Activated CD8-positive, alpha-beta memory T cell treated with anti-CD3 and anti-CD28 coated beads for 36 hours (primary cell): ENCODE measurements around the gene STAU1. TPM values are rescaled to one million over a fixed set of nuclear protein-coding genes. Genes with fewer than 3 reads are reported as not detected.
"Not testable (repeated sequence)": the region's sequence is repeated elsewhere in the genome, so short reads cannot be mapped to it uniquely, and the experiment has no call there.

Experiments used
- CTCF ChIA-PET: fragments of 350-600 bp; sonication (Branson Sonifier 250); formaldehyde crosslinking; loops from one replicate; lab custom pipeline; 2021; ENCODE audit warnings: antibody characterized with exemption; lab: Charles Lee
- POLR2A ChIA-PET: fragments of 350-600 bp; sonication (Branson Sonifier 250); formaldehyde crosslinking; loops from one replicate; lab custom pipeline; 2021; ENCODE audit warnings: antibody characterized with exemption; lab: Charles Lee
- total RNA-seq, 2 experiments: library from RNA; stranded (reverse); gene quantifications; one replicate each; pipeline ENCODE4 v1.2.3, GENCODE V29; 2021

The STAU1 gene
- total RNA-seq, 2 experiments from 2014 or later: 76.4 to 77.5 TPM

DNA sequence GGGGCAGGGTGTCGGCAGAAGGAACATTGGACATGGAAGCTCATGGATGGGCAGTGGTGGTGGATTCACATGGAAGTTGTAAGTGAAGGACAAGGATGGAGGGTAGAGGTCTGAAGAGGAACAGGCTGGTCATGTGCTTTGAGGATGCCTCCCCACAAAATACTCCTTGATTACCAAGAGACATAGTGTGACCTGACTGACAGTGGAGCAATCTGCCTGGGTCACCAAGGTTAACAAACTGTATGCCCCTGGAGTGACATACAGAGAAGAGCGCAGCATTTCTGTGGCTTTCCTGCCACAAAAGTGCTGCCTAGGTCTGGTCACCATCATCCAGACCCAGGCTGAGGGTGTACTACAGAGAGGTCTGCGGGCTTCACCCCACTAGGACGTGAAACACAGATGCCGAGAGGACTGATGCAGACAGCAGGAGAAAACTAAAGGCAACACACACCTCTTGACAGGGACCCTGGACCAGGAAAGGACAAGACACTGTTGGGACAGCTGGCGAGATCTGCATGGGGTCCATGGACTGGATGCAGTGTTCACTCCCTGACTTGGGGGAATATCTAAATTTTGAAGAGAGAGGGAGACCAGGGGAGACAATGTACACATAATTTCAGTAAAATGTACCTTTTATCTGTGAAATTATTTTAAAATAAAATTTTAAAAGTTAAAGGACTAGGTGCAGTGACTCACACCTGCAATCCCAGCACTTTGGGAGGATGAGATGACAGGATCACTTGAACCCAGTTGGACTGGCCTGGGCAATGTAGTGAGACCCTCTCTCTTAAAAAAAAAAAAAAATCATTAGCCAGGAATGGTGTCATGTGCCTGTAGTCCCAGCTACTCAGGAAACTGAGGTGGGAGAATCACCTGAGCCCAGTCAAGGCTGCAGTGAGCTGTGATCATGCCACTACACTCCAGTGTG lies 77.1 kb downstream of the STAU1 start:
- ChIA-PET CTCF (no interaction called here), POLR2A (no interaction called here)

DNA sequence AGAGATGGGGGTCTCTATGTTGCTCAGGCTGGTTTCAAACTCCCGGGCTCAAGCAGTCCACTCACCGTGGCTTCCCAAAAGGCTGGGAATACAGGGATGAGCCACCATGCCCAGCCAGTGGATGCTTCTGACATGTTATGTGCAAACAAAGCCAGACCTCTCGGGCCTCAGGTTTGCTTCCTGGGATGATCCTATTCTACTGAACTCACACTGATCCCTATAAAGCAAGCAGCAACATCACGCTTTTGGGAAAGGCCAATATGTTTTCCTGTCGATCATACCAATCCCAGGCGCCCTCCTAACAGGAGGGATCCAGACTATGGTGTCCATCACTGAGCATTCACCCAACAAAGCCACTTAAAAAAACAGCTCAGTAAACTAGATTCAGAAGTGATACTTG lies 81.8 kb downstream of the STAU1 start:
- CTCF ChIA-PET: no interaction called here
- POLR2A ChIA-PET: no interaction called here

DNA sequence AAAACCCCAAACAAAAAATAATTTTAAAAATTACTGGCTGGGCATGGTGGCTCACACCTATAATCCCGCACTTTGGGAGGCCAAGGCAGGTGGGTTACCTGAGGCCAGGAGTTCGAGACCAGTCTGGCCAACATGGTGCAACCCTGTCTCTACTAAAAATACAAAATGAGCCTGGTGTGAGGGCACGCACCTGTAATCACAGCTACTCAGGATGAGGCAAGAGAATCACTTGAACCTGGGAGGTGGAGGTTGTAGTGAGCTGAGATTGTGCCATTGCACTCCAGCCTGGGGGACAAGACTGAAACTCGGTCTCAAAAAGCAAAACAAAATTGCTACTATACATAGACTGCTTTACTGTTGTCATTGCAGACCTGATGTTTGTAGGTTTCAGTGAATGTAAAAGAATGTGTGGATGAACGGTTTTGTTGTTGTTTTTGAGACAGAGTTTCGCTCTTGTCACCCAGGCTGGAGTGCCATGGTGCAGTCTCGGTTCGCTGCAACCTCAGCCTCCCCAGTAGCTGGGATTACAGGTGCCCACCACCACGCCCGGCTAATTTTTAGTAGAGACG lies 83.1 kb downstream of the STAU1 start:
- POLR2A ChIA-PET, CTCF ChIA-PET: not testable (repeated sequence)

DNA sequence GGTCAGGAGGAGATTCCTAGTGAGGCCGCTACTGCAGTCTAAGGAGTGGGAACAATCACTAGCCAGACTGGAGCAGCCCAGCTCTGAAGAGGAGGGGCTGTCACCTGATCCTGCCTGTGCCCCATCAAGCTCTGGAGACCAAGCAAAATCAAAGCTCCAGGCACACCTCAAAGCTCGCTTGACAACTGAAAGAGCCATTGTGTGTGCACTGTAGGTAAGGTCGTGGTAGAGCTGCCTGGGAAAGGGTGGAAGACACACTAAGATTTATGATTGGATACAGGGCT lies 83.8 kb downstream of the STAU1 start:
- ChIA-PET CTCF (interaction anchor here (1.0 kb wide), 1 partner anchor 23 kb away, joined by 3 read pairs; no protein-coding TSS in a partner anchor), POLR2A (no interaction called here)

DNA sequence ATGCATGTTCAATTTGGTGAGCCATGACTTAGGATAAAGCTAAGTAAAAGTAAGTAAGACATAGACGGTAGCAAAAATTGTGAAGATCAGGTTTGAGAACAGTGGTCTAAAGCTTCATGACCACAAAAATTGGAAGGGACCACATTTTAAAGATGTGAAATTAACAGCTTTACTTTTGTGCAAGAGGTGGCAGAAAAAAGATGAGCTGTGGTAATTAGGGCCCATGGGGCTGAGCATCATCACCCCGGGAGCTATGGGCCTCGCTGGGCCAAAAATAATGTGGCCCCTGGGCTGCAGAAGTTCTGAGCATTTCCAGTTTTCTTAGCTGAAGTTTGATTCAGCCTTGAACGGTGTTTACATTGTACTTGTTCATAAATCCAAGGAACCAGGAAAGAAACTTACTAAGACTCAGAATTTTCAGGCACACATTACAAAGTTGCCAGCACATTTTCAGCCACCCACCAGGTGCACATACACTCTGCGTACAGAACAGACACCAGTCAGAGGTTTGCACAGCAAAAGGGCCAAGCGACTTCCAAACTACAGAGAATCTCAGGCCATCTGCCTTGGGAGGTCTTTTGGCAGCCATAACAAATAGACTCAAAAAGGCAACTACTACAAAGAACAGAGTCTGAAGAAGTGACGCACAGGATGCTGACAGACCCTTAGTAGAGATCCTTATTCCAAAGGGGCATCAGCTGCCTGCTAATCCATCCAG lies 84.3 kb downstream of the STAU1 start:
- POLR2A ChIA-PET: no interaction called here
- CTCF ChIA-PET: interaction anchor here (1.0 kb wide), 1 partner anchor 23 kb away, joined by 3 read pairs; no protein-coding TSS in a partner anchor

DNA sequence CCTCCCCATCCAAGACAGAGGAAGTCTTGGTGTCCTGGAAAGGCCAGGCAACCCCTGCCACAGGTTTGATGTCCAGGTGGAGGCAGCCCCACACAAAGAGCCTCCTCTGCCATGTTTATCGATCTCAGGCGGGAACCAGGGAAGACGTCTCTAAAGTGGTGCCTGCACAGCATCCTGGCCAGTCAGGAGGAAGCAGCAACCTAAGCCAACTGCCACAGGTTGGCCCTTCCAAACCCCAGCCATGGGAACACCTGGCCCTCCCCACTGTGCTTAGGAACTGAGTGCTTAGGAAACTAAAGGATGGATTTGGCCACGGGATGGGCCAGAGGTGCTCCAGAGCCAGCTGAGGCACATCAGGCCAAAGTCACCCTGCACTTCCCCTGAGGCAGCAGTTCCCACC lies 85.1 kb downstream of the STAU1 start:
- ChIA-PET POLR2A (no interaction called here), CTCF (no interaction called here)

DNA sequence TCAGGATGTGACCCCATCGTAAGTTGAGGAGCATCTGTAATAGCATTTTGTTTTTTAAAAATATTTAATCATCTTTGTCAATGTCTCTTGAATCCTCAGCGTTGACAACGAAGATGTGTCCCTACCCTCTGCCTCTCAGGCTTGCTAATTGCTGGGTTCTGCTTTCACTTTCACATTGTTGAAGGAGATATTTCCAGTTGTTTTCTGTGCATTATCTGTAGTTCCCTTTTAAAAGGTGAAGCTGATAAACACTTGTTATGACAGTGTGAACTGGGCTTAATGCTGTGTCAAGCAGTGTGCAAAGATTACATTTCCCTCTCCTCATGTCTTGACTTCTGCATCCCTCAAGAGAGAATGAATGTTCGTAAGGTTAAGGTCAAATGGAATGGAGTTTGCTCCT lies 87.2 kb downstream of the STAU1 start:
- POLR2A ChIA-PET: no interaction called here
- CTCF ChIA-PET: interaction anchor here (0.5 to 1.6 kb wide), 2 partner anchors 28 to 83 kb away, joined by 3 read pairs; no protein-coding TSS in a partner anchor

DNA sequence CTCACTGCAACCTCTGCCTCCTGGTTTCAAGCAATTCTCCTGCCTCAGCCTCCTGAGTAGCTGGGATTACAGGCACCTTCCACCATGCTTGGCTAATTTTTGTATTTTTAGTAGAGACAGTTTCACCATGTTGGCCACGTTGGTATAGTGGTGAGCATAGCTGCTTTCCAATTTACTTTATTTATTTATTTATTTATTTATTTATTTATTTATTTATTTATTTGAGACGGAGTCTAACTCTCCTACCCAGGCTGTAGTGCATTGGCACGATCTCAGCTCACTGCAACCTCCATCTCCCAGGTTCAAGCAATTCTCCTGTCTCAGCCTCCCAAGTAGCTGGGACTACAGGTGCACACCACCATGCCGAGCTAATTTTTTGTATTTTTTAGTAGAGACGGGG lies 87.8 kb downstream of the STAU1 start:
- POLR2A ChIA-PET: not testable (repeated sequence)
- CTCF ChIA-PET: interaction anchor here (1.6 kb wide), 1 partner anchor 27 kb away, joined by 3 read pairs; no protein-coding TSS in a partner anchor

DNA sequence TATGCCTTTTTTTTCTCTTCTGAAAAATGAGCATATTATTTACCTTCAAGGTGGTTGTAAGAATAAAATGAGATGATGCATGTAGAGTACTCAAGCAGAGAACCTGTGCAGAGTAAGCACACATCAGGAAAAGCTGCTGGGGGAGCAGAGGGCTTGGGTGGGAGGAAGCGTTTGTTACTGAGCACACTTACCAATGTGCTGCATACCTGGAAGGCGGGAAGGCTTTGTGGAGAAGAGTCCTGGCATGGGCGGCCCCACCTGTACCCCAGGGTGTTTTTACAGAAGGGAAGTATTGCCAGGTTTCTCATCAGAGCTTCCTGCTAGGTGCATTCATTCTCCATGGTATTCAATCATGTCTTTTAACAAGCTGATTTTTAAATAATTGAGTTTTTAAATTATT lies 89.1 kb downstream of the STAU1 start:
- ChIA-PET CTCF (no interaction called here), POLR2A (interaction anchor here (0.8 kb wide), 1 partner anchor 173 kb away, joined by 3 read pairs; no protein-coding TSS in a partner anchor)

DNA sequence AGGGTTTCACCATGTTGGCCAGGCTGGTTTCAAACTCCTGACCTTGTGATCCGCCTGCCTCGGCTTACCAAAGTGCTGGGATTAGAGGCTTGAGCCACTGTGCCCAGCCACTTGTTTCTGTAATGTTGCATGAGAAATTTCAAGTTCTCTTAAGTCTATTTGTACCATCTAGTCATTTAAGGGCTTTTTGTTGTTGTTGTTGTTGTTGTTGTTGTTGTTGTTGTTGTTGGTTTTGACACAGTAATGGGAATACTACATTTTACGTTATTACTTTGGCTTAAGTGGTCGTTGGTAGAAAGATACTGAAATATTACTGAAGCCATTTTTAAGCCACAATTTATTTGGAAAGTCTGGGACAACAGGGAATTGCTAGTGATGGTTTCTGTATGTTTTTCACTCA lies 90.0 kb downstream of the STAU1 start:
- CTCF ChIA-PET: interaction anchor here (1.6 kb wide), 1 partner anchor 118 kb away, joined by 9 read pairs; no protein-coding TSS in a partner anchor
- POLR2A ChIA-PET: no interaction called here

DNA sequence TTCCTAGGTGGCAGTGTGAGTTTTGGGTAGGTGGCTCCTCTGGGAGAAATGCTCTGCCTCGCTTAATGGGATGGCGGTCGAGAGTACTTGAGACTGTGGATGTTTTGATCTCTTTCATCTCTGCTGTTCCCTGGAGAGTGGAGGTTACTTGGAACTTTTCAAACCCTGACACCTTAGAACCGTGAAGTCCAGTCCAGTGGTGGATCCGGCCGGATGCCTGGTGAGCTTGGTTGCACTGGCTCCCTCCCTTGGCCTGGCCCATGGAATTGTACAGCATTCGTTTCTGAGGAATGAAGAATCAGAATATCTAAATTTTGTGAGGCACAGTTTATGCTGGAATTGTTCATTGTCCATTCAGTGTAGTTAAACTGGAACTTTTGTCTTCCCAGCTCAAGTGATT lies 91.0 kb downstream of the STAU1 start:
- CTCF ChIA-PET: interaction anchor here (1.6 kb wide), 1 partner anchor 119 kb away, joined by 9 read pairs; no protein-coding TSS in a partner anchor
- POLR2A ChIA-PET: interaction anchor here (0.6 kb wide), 1 partner anchor 11 kb away, joined by 13 read pairs; no protein-coding TSS in a partner anchor

DNA sequence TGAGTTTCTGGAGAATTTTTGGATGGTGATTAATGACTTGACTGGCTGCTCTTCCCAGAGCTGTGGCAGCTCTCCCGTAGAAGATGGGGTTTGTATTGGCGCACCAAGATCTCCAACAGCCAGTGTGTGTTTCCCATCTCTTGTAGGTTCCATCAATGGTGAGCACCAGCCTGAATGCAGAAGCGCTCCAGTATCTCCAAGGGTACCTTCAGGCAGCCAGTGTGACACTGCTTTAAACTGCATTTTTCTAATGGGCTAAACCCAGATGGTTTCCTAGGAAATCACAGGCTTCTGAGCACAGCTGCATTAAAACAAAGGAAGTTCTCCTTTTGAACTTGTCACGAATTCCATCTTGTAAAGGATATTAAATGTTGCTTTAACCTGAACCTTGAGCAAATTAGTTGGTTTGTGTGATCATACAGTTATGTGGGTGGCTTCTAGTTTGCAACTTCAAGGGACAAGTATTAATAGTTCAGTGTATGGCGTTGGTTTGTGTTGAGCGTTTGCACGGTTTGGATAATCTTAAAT lies 91.9 kb downstream of the STAU1 start:
- POLR2A ChIA-PET: no interaction called here
- CTCF ChIA-PET: no interaction called here

DNA sequence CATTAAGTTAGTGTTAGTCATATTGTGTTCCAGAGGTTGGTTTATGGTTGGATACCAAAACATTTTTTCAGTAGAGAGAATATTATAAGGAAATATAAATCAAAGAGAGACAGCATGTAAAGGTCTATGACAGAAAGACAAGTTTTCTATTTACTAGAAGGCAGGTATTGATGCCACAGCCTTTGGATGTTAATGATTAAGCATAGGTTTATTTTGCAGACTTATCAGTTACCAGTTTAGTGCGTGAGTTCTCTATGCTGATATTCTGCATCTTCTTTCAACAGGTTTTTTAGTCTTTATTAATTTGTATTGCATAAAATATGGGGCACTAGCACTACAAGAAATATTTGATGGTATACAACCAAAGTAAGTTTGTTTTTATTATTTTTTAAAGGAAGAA lies 96.4 kb downstream of the STAU1 start:
- POLR2A ChIA-PET: no interaction called here
- CTCF ChIA-PET: no interaction called here

DNA sequence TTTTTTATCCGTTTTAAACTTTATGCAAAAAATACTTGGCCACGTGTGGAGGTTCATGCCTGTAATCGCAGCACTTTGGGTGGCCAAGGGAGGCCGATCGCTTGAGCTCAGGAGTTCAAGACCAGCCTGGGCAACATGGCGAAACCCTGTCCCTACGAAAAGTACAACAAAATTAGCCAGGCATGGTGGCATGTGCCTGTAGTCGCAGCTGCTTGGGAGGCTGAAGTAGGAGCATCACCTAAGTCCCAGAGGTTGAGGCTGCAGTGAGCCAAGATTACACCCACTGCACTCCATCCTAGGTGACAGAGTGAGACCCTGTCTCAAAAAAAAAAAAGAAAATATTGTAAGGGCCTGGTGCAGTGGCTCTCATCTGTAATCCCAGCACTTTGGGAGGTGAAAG lies 97.0 kb downstream of the STAU1 start:
- CTCF ChIA-PET: no interaction called here
- POLR2A ChIA-PET: no interaction called here

DNA sequence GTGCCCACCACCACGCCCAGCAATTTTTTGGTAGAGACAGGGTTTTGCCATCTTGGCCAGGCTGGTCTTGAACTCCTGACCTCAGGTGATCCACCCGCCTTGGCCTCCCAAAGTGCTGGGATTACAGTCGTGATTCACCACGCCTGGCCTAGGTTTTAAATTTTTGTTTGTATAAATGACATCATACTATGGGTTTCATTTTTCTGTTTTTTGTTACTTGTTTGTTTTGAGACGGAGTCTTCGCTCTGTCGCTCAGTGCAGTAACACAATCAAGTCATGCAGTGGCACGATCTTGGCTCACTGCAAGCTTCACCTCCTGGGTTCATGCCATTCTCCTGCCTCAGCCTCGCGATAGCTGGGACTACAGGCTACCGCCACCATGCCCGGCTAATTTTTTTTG lies 105.8 kb downstream of the STAU1 start:
- CTCF ChIA-PET, POLR2A ChIA-PET: not testable (repeated sequence)

DNA sequence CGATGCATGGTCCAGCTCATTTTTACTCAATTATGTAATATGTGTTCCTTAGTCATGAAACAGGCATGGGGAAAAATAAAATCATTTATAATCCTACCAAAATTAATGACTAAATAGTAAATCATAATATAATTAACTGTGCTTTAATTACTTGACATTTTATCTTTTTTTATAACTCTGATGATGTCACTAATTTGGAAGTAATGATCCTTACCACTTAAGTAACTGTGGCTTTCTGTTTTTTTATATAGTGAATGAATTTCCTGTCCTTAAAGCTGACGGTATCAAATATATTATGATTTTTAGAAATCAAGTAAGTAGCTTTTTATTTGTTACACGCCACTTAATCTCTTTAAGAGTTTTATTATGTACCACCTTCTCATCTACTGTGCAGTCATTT lies 109.8 kb downstream of the STAU1 start:
- ChIA-PET POLR2A (no interaction called here), CTCF (interaction anchor here (0.6 kb wide), 1 partner anchor 111 kb away, joined by 3 read pairs; no protein-coding TSS in a partner anchor)

DNA sequence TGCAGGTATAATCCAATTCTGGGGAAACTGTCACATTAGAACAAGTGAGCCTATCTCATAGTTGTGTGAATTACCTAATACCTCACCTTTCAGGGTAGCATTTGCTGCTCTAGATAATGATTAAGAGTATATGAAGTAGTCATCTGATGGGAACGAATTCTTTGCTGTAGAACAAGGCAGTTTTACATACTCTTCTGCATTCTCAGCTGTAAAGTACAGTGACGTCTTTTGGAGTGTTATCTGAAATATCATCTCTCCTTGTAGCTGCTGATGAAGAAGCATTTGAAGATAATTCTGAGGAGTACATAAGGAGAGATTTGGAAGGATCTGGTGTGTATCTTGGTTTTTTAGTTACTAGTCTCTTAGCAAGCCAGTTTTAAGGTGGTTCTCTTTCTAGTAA lies 113.6 kb downstream of the STAU1 start:
- ChIA-PET POLR2A (no interaction called here), CTCF (no interaction called here)
